NCI-H2029 treated with DMSO at 0.1 percent for 48 hours (cell line): Measurements from ENCODE around the gene DDX25.
A peak's percentile ranks its signal among the peaks of the same experiment; 100 is the strongest.

Source experiments
- DNase-seq: peaks from one replicate; lab custom pipeline; 2025; lab: John Stamatoyannopoulos, UW

DDX25 gene

GRCh38 chr11:125950696-125951651 is 46.7 kb downstream of the DDX25 start:
- DNase-seq, result no peak

DNA sequence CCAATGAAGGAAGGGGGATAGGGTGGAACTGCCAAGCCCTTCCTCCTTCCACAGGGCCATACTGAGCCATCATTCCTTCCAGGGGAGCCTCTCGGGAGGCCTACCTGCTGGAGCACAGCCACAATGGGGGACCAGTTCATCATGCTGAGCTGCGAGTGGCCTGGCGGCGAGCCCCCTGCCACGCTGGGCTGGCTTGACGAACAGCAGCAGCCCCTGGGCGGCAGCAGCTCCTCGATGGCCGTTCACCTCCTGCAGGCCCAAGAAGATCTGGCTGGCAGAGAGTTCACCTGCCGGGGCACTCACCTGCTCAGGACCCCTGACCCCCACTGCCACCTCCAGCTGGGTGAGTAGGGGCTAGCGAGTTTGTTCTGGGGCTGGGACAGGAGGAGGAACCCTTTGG is 47.4 kb downstream of the DDX25 start:
- no peak for DNase-seq

GRCh38 chr11:125952559-125952958 is 48.3 kb downstream of the DDX25 start:
- no peak for DNase-seq

- no peak for DNase-seq
These were observed 48.7 kb downstream of the DDX25 start for GRCh38 chr11:125952973-125953372.

DNA sequence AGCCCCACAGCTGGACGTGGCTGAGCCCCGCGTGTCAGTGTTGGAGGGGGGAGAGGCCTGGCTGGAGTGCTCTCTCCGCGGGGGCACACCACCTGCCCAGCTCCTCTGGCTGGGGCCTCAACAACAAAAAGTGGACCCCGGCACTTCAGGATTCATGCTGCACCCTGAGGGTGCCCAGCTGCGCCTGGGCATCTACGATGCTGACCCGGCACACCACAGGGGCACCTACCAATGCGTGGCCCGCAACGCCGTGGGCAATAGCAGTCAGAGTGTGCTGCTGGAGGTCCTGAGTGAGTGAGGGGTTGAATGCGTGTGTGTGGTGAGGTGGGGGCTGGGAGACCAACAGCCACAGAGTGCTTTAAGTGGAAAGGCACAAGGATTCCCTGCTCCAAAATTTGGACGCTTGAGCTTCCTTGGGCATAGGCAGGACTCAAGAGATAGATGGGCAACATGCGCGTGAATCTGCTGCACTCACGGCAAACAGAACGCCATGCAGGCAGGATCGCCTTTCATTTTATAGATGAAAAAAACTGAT is 49.2 kb downstream of the DDX25 start:
- DNase-seq, result no peak

GRCh38 chr11:125954123-125954944 is 50.0 kb downstream of the DDX25 start:
- no peak for DNase-seq

GRCh38 chr11:125954945-125955640 is 50.8 kb downstream of the DDX25 start:
- no peak for DNase-seq

- no peak for DNase-seq
These were observed 51.5 kb downstream of the DDX25 start for GRCh38 chr11:125955856-125956255.

DNA sequence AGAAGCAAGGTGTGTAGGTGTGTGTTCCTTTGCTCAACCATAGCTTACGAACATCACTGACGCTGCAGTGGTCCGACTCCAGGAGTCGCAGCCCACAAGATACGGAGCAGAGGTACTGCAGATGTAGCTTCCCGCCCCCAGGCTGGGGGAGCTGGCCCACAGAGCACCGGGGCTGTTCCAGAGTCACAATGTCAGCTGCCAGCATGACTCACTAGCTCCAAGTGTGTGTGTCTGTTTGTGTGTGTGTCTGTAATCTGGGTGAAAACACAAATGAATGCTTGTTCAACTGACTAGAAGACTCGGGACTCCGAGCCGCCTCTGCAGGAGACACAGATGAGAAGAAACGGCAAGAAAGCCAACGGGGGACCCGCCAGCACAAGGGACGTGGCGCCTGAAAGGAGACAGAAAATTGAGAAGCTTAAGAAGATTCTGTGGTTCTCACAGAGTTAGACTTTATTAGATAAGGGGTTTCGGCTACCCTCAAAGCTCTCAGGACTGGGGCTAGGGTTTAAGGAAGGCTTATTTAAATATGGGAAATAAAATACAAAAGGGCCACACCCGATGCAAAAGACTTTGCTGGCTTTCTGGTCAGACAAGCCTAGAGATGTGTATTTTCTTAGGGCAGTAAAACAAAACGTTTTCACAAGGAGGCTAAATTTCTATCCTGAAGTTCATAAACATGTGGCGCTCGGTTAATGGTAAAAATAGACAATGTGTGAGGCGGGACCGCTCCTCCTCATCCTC is 52.3 kb downstream of the DDX25 start:
- DNase-seq, result no peak

GRCh38 chr11:125957618-125958332 is 53.5 kb downstream of the DDX25 start:
- DNase-seq, result no peak

GRCh38 chr11:125958872-125959400 is 54.6 kb downstream of the DDX25 start:
- no peak for DNase-seq

DNA sequence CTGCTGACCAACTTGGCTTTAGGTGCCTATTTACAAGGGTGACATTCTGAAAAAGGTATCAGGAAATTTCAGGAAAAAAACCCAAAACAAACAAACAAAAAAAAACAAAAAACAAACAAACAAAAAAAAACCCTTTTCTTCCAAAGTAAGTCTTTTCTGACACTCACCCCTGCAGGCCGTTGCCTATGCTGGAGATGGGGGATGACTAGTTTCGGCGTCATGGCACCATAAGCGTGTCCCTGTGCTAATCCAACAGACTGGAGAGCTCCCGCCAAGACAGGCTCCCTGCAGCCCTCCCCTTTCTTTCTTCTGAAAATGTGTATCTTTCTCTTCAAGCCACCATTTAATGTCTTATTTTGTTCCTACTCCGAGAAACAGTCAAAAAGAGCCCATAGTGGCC is 55.2 kb downstream of the DDX25 start:
- no peak for DNase-seq

GRCh38 chr11:125959931-125960330 is 55.6 kb downstream of the DDX25 start:
- peak; percentile 89 for DNase-seq

GRCh38 chr11:125960771-125961170 is 56.5 kb downstream of the DDX25 start:
- DNase-seq, result no peak

DNA sequence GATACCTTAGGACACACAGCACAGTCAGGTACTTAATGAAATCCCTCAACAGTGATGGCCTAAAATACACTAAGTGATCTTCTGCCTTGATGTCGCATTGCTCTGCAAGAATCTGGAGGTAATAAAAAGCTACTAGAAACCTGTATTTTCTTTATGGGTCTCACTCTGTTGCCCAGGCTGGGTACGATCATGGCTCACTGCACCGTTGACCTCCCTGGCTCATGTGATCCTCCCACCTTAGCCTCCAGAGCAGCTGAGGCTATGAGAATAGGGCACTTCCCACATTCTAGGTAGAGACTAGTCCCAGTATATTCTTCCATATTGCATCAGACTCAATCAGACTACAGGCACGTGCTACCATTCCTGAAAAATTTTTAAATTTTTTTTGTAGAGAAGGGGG is 63.2 kb downstream of the DDX25 start:
- no peak for DNase-seq

GRCh38 chr11:125968354-125968753 is 64.0 kb downstream of the DDX25 start:
- no peak for DNase-seq

DNA sequence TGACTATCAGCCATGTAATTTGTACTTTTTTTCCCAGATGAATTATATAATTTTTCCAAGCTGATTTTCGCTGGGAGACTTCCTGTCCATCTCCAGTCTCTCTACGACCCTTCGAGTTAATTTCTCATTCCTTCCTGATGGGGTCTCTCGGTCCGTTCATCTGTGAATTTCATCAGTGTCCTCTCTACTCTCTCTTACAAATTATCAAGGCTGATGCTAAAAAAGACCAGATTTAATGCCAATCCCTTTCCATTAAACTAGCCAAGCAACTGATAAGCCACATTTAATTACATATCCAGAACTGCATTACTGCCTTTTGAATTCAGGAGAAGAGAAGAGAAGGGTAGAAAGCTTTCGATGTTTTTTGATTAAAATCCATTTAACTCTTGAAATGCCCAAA is 67.3 kb downstream of the DDX25 start:
- no peak for DNase-seq

- DNase-seq, result no peak
These were observed 70.0 kb downstream of the DDX25 start for GRCh38 chr11:125974284-125974683.

- DNase-seq, result no peak
These were observed 71.3 kb downstream of the DDX25 start for GRCh38 chr11:125975634-125976033.

DNA sequence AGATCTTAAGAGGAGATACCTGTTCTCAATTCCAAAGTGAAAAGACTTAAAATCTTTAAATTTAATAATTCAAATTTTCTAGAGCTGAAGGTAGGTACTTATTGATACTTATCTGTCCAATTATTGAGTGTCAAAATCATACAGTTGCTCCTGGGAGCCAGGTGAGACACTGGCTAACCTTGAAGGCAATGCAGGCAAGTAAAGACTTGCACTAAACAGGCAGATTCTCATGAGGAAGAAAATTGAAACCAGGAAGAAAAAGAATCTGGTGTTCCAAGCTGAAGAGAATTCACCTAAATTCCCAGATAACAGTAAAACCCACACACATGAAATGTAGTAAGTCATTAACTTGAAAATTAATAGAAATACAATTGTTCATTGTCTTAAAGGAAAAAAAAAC is 71.8 kb downstream of the DDX25 start:
- DNase-seq, result no peak
